ENCODE data around the gene SDR42E2.

SDR42E2 gene

GRCh38 chr16:22216191-22216831 lies 54.0 kb downstream of the SDR42E2 start:
- peak; percentile 77 for DNase-seq

DNA sequence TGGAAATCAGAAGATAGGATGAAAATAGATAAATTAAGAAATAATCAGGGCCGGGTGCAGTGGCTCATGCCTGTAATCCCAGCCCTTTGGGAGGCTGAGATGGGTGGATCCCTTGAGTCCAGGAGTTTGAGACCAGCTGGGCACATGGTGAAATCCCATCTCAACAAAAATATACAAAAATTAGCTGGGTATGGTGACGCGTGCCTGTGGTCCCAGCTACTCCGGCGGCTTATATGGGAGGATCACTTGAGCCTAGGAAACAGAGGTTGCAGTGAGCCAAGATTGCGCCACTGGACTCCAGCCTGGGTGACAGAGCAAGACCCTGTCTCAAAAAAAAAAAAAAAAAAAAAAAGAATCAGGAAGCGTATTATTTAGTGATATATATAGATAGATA lies 54.5 kb downstream of the SDR42E2 start:
- peak; percentile 67 for DNase-seq

- DNase-seq: peak; percentile 19
These were observed 55.8 kb downstream of the SDR42E2 start for GRCh38 chr16:22217890-22218730.

DNA sequence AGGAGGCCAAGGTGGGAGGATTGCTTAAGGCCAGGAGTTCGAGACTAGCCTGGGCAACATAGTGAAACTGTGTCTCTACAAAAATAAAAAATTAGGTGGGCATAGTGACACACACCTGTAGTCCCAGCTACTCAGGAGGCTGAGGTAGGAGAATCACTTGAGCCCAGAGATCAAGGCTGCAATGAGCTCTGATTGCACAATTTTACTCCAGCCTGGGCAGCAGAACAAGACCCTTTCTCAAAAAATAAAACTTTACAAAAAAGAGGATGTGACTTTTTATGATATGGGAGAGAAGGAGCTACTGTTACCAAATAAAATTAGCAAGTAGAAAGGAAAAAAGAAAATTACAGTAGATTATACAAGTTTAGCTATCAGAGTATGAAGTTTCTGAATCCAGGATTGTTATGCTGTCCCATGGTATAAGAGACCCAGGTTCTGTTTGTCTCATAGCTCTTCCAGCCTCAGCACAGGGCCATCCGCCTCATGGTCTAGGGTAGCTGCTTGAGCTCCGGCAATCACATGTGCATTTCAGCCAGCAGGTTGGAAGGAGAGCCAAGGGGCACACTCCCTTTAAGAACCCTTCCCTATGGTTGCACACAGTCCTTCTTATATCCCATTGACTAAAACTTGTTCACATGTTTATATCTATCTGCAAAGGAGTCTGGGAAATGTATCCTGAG lies 57.2 kb downstream of the SDR42E2 start:
- peak; percentile 38 for DNase-seq

DNA sequence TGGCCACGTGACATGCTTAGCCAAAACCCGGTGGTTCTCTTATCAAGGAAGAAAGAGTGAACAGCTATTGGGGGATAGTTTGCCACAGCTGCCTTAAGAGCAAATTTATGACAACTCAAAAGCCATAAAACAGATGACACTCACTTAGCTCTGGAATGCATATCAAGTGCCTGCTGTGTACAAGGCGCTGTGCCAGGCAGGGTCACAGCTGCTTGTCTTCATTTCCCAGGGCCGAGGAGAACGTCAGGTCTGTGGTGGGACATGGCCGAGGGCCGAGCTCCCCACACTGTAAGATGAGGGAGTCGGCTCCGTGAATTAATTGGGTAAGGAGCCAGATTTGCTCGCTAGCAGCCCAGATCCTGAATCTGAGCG lies 57.7 kb downstream of the SDR42E2 start:
- no peak for DNase-seq

DNA sequence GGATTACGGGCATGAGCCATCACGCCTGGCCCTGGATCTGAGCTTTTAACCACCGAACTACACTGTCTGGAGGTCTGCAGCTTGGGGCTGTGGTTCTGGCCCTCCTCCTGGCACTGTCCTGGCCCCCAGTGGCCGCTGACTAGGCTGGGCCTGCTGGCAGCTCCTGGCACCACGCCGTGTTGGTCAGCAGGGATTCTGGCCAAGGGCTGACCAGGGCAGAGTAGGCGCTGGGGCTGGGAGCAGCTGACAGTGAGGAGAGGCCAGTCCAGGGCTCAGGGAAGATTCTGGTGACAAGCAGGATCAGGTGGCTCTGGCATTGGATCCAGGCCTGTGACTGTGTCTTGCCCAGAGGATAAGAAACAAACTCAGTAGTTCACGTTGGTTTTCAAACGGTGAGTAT lies 58.4 kb downstream of the SDR42E2 start:
- DNase-seq: no peak

GRCh38 chr16:22222006-22222405 lies 59.7 kb downstream of the SDR42E2 start:
- no peak for DNase-seq

- DNase-seq: no peak
These were observed 60.7 kb downstream of the SDR42E2 start for GRCh38 chr16:22222998-22223397.

GRCh38 chr16:22225060-22225459 lies 62.8 kb downstream of the SDR42E2 start:
- DNase-seq: no peak

- no peak for DNase-seq
These were observed 67.6 kb downstream of the SDR42E2 start for GRCh38 chr16:22229889-22230288.

- DNase-seq: no peak
These were observed 70.2 kb downstream of the SDR42E2 start for GRCh38 chr16:22232277-22233036.

GRCh38 chr16:22233037-22233372 lies 70.7 kb downstream of the SDR42E2 start:
- DNase-seq: no peak

DNA sequence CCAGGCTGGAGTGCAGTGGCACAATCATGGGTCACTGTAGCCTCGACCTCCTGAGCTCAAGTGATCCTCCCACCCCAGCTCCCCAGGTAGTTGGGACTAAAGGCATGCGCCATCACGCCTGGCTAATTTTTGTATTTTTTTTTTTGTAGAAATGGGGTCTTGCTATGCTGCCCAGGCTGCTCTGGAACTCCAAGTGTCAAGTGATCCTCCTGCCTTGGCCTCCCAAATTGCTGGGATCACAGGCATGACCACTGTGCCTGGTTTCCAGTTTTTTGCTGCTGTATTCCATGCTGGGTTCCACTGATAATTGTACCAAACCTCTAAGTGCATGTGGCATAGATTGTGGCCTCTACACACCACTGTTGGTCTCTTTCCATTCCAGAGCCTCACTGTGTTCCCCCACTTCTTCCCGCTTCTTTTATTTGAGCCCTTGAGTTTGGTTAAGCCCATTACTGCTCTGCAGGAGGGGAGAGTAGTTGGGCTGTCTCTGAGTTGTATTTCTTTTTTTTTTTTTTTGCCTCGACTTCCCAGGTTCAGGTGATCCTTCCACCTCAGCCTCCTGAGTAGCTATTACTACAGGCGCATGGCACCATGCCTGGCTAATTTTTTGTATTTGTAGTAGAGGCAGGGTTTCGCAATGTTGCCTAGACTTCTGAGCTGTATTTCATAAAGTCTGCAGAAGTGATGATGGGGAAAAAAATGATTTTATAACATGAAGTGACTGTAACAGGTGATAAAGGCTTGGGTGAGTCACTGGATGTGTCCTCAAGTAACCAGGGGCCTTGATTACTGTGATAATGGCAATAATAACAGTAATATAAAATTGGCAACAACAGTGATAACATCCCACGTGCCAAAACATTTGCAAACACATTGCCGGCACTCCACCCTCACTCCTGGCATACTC lies 73.8 kb downstream of the SDR42E2 start:
- no peak for DNase-seq

DNA sequence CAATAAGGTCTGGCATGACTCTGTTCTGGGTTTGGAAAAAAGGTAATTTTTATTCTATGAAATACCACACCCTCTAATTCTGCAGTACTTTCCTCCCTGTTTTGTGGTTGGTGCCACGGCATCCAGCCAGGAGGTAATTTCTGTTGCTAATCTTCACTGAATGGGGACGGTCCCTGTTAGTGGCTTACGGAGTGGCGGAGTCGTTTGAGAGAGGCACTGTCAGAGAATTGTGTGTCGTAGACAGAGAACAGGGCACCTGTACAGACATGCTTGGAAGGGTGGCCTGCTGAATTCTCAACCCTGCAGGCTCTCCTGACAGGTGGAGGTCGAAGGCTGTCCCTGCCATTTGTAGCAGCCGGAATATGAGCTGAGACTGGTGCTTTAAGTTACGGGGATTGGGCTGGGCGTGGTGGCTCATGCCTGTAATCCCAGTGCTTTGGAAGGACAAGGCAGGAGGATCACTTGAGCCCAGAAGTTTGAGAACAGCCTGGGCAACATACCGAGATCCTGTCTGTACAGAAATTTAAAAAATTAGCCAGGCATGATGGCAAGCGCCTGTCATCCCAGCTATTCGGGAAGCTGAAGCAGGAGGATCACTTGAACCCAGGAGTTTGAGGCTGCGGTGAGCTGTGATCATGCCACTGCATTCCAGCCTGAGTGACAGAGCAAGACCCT lies 77.0 kb downstream of the SDR42E2 start:
- DNase-seq: no peak

- DNase-seq: no peak
These were observed 77.9 kb downstream of the SDR42E2 start for GRCh38 chr16:22240023-22240710.
